ENCODE data around the gene MGMT. TPM values are rescaled to one million over a fixed set of nuclear protein-coding genes. Genes with fewer than 3 reads are reported as not detected.

MGMT gene
- total RNA-seq, 4 donors from 2014 or later = 25.6 to 32.2 (median 29.5) TPM

DNA sequence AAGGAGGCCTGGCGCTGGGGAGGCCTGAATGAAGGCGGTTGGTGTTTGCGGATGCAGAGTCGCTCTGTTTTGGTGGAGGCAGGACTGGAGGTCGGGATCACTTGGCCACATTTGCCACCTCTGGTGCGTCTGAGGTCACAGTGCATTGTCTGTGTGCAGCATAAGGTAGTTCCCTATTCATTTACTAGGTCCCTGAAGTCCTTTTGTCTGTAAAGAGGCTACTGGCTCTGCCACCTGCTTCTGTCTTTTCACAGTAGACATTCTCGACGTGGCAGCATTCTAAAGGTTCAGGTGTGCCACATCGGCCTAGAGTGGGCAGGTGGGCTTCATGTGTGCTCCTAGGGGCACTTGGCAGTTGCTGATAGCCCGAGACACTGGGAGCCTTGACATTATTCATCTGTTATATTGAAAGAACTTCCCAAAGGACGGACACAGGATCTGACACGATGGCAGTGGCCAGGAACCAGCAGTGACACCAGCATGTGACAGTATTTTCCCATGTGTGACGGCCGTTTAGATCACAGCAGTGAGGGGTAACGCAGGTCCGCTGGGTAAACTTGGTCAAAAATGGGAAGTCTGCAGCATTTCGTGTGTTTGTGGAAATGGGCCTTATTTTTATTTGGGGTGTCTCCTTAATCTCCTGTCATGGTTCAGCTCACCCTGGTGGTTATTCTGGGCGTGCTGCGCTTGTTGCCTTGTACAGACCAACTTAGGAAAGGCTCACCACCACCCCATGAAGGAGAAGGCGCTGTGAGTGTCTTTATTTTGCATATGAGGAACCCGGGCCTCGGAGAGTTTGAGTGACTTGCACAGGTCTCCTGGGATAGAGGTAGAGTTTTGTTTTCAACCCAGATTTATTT lies 5.9 kb downstream of the MGMT start:
- H3K4me3 ChIP-seq = no peak overlapping the region
- H3K27ac ChIP-seq = no peak overlapping the region
- no peaks in the 10 kb centered on the region for H3K27me3 ChIP-seq
- peaks cover 1% of the 10 kb centered on the region for H3K4me1 ChIP-seq
- TF ChIP-seq POLR2A (IDR thresholded peaks at IDR 0.05) (no peak), EP300 (IDR thresholded peaks at IDR 0.05) (no peak), POLR2AphosphoS5 (IDR thresholded peaks at IDR 0.05) (no peak)
- TF ChIP-seq, protein P1, sequence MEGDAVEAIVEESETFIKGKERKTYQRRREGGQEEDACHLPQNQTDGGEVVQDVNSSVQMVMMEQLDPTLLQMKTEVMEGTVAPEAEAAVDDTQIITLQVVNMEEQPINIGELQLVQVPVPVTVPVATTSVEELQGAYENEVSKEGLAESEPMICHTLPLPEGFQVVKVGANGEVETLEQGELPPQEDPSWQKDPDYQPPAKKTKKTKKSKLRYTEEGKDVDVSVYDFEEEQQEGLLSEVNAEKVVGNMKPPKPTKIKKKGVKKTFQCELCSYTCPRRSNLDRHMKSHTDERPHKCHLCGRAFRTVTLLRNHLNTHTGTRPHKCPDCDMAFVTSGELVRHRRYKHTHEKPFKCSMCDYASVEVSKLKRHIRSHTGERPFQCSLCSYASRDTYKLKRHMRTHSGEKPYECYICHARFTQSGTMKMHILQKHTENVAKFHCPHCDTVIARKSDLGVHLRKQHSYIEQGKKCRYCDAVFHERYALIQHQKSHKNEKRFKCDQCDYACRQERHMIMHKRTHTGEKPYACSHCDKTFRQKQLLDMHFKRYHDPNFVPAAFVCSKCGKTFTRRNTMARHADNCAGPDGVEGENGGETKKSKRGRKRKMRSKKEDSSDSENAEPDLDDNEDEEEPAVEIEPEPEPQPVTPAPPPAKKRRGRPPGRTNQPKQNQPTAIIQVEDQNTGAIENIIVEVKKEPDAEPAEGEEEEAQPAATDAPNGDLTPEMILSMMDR (IDR thresholded peaks at IDR 0.05) = no peak
- WGBS = 96% methylated on average over 22 of the region's 22 CpGs
- DNase-seq (ENCODE audit: low spot score in 2 of 2) = no peak
- H3K36me3 ChIP-seq = peaks cover 5% of the 10 kb centered on the region
- H3K9me3 ChIP-seq = no peaks in the 10 kb centered on the region

DNA sequence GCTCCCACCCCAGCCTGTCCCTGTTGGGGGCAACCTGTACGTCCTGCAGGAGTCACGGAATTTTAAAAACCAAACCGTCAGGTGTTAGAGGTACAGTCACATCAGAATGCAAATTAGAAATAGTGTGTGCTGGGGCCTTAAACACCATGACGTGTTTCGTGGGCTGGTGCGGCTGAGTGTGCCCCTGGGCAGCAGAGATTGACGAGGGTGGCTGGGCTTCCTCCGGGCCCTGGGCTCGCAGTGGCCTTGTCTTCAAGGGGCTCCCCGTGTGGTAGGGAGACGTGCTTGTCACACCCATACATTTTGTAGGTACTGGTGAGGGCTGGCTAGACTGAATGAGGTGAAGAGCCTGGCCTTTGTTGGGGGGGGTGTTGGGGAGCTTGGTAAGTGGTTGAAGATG lies 7.6 kb downstream of the MGMT start:
- 95% methylated on average over 11 of the region's 11 CpGs for WGBS
- Histone ChIP-seq H3K9me3 (no peaks in the 10 kb centered on the region), H3K36me3 (peaks cover 5% of the 10 kb centered on the region), H3K27me3 (no peaks in the 10 kb centered on the region), H3K4me3 (no peak overlapping the region), H3K4me1 (no peaks in the 10 kb centered on the region), H3K27ac (no peak overlapping the region)
- no peak for TF ChIP-seq POLR2A (IDR thresholded peaks at IDR 0.05)
- DNase-seq (ENCODE audit: low spot score in 2 of 2) = no peak

DNA sequence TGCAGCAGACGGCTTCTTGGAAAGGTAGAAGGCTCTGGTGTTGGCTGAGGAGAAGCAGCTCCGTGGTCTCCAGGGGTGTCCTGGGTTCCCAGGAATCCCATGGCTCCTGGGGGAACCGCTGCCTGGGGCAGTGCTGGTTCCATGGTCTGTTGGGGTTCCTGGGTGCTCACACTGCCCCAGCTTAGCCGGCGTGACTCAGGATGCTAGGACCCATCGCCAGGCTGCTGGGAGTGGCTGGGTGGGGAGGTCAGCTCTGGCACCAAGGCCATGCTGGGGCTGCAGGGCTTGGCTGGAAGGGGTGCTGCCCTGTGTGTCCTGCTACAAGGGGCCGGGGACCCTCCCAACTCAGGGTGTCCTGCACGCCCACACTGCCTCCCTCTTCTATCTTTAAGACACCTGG lies 9.4 kb downstream of the MGMT start:
- Histone ChIP-seq H3K4me1 (no peaks in the 10 kb centered on the region), H3K27me3 (no peaks in the 10 kb centered on the region), H3K9me3 (peaks cover 5% of the 10 kb centered on the region), H3K36me3 (no peaks in the 10 kb centered on the region), H3K4me3 (no peak overlapping the region), H3K27ac (no peak overlapping the region)
- 81% methylated on average over 2 of the region's 8 CpGs for WGBS
- DNase-seq (ENCODE audit: low spot score in 2 of 2) = no peak
- no peak for TF ChIP-seq EP300 (IDR thresholded peaks at IDR 0.05)
- TF ChIP-seq POLR2AphosphoS5 (IDR thresholded peaks at IDR 0.05) = no peak
- TF ChIP-seq POLR2A (IDR thresholded peaks at IDR 0.05) = no peak
- TF ChIP-seq, protein P1 (IDR thresholded peaks at IDR 0.05) = no peak

DNA sequence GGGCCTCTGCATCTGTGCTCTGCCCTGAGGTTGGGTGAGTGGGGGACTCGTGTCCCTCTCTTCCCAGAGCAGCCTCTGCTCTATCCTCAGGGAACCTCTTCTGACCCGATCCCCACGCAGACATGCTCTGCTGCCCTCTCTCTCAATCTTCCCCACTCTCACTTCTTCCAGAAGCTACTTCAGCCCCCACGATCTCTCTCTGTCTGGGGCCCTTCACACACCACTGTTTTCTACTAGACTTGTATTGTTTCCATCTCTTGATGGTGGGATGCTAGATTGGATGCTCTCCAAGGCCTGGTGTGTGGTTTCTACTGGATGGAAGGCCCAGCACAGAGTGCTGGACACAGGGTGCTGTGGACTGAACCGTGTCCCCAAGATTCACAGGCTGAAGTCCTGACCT lies 10.0 kb downstream of the MGMT start:
- Histone ChIP-seq H3K27ac (no peak overlapping the region), H3K36me3 (no peaks in the 10 kb centered on the region), H3K27me3 (no peaks in the 10 kb centered on the region), H3K9me3 (peaks cover 12% of the 10 kb centered on the region), H3K4me1 (no peaks in the 10 kb centered on the region), H3K4me3 (no peak overlapping the region)
- TF ChIP-seq EP300 (IDR thresholded peaks at IDR 0.05) (no peak), POLR2AphosphoS5 (IDR thresholded peaks at IDR 0.05) (no peak), POLR2A (IDR thresholded peaks at IDR 0.05) (no peak)
- TF ChIP-seq, protein P1 (IDR thresholded peaks at IDR 0.05) = no peak
- no peak for DNase-seq (ENCODE audit: low spot score in 2 of 2)
- 94% methylated on average over 5 of the region's 5 CpGs for WGBS

DNA sequence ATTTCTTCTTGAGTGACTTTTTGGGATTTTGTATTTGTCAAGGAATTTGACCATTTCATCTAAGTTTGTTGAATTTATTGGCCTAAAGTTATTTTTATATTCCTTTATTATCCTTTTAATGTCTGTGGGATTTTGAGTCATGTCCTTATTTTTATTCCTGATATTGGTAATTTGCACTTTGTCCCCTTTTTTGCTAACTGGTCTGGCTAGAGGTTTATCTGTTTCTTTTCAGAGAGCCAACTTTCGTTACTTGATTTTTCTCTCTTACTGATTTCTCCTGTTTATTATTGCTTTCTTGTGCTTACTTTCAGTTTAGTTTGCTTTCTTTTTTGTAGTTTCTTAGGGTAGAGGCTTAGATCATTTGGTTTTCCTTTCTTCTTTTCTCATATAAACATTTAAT lies 14.6 kb downstream of the MGMT start:
- H3K27ac ChIP-seq = no peak overlapping the region
- H3K9me3 ChIP-seq = peaks cover 37% of the 10 kb centered on the region
- H3K4me1 ChIP-seq = no peaks in the 10 kb centered on the region
- H3K4me3 ChIP-seq = no peak overlapping the region
- TF ChIP-seq, protein P1 (IDR thresholded peaks at IDR 0.05) = no peak
- TF ChIP-seq POLR2A (IDR thresholded peaks at IDR 0.05) (no peak), EP300 (IDR thresholded peaks at IDR 0.05) (no peak), POLR2AphosphoS5 (IDR thresholded peaks at IDR 0.05) (no peak)
- H3K27me3 ChIP-seq = no peaks in the 10 kb centered on the region
- no peaks in the 10 kb centered on the region for H3K36me3 ChIP-seq
- 93% methylated on average over 1 of the region's 1 CpG for WGBS
- DNase-seq (ENCODE audit: low spot score in 2 of 2) = no peak
